Spleen (tissue), 11 donors: ENCODE data around the gene ABCA1. TPM values are rescaled to one million over a fixed set of nuclear protein-coding genes. Genes with fewer than 3 reads are reported as not detected.

Experiments used
- DNase-seq: peaks from one replicate; pipeline ENCODE4 v3.0.0-alpha.2; 2020
- H3K27ac ChIP-seq, 8 donors: fragments of 200-600 bp; sonication (generic) in 7 of 8; 1 replicate in 4 of 8; 2 replicates in 4 of 8; pipeline versions ENCODE4 v1.5.0 to v1.8.0; 2016 to 2021; ENCODE audit warnings: inconsistent platforms in 4 of 8, mild to moderate bottlenecking in 4 of 8, moderate library complexity in 1 of 8
- H3K27me3 ChIP-seq, 7 donors: fragments of 200-600 bp; sonication (generic) in 6 of 7; replicated peaks in 1 of 7; 1 replicate in 4 of 7; 2 replicates in 3 of 7; pipeline versions ENCODE4 v1.5.0 to v1.8.0; 2016 to 2021; ENCODE audit warnings: inconsistent platforms in 3 of 7, mild to moderate bottlenecking in 1 of 7
- H3K36me3 ChIP-seq, 6 donors: fragments of 200-600 bp; sonication (generic) in 5 of 6; 1 replicate in 4 of 6; 2 replicates in 2 of 6; pipeline versions ENCODE4 v1.5.0 to v1.8.0; 2016 to 2021; ENCODE audit warnings: inconsistent platforms in 2 of 6
- H3K4me1 ChIP-seq, 6 donors: fragments of 200-600 bp; sonication (generic) in 5 of 6; 1 replicate in 3 of 6; 2 replicates in 3 of 6; pipeline versions ENCODE4 v1.5.0 to v1.8.0; 2016 to 2021; ENCODE audit warnings: inconsistent platforms in 3 of 6
- H3K4me3 ChIP-seq, 8 donors: fragments of 200-600 bp; sonication (generic) in 7 of 8; 1 replicate in 4 of 8; 2 replicates in 4 of 8; pipeline versions ENCODE4 v1.5.0 to v1.8.0; 2016 to 2021; ENCODE audit warnings: inconsistent platforms in 4 of 8, mild to moderate bottlenecking in 4 of 8, moderate library complexity in 2 of 8
- H3K9me3 ChIP-seq, 8 donors: fragments of 200-600 bp; sonication (generic) in 7 of 8; 1 replicate in 4 of 8; 2 replicates in 4 of 8; pipeline versions ENCODE4 v1.5.0 to v1.8.0; 2016 to 2021; ENCODE audit warnings: inconsistent platforms in 4 of 8
- CTCF ChIP-seq, 11 experiments: fragments of 200-600 bp in 7 of 11; fragments of 450-650 bp in 4 of 11; sonication (generic) in 4 of 11; IDR thresholded peaks in 8 of 11; conservative IDR thresholded peaks in 3 of 11; 1 replicate in 7 of 11; 2 replicates in 4 of 11; pipeline versions ENCODE4 v1.4.0 to v1.8.0; 2016 to 2021; ENCODE audit warnings: antibody characterized with exemption in 11 of 11, inconsistent platforms in 4 of 11, mild to moderate bottlenecking in 1 of 11
- POLR2A ChIP-seq, 3 donors: fragments of 450-650 bp; IDR thresholded peaks; one replicate each; pipeline ENCODE4 v1.5.1; 2017; ENCODE audit warnings: antibody characterized with exemption in 3 of 3, mild to moderate bottlenecking in 1 of 3
- POLR2AphosphoS5 ChIP-seq, 3 donors: sonication (generic); formaldehyde crosslinking; IDR thresholded peaks; one replicate each; pipeline ENCODE4 v1.5.1; 2017; ENCODE audit warnings: antibody characterized with exemption in 3 of 3
- WGBS, 5 donors: extraction: QIAGEN DNeasy Blood & Tissue Kit in 3 of 5; methylation state at CpG; one replicate each; pipeline versions ENCODE4 v1.1.5 to v1.1.7; 2013 to 2018; 5-methylcytosine and 5-hydroxymethylcytosine counted together
- intact Hi-C: fragments of 100-400 bp; cut with DNase I; formaldehyde crosslinking; loops from one replicate; pipeline ENCODE4 v1.15.0; 2023; ENCODE audit warnings: low total_unique reads
- polyA plus RNA-seq, 3 donors: library from polyadenylated mRNA; stranded (reverse); fragments of 200-250 nt; gene quantifications; one replicate each; pipeline ENCODE4 v1.2.1, GENCODE V29; 2013
- total RNA-seq, 7 donors: library from RNA; depleted of rRNA in 3 of 7; stranded (reverse); fragments of >200 nt in 3 of 7; fragmentation: NEBNext Ultra II Directional in 4 of 7; extraction: Animal tissue kit (Norgen Biotek cat#: 25700) in 4 of 7; gene quantifications; one replicate each; pipeline versions ENCODE4 v1.1.0 to v1.2.1, GENCODE V29; 2016 to 2021
- donor health status: healthy with polysubstance abuse.
- donor health status: DM: no; HTN: no; CAD: no; lungs with moderate emphysema.
- donor health status: DM: no; HTN: no; CAD: no.
- donor health status: Bipolar disorder and iron deficiency.
- donor health status: healthy.
- donor health status: DM: no; HTN: no; CAD: no.
- donor health status: DM: yes; HTN: yes; CAD: no.

Gene ABCA1
- total and polyA plus RNA-seq, 10 donors: 4.5 to 78.4 (median 60.2) TPM

- H3K9me3 ChIP-seq: no peaks in the 10 kb centered on the region
- H3K27ac ChIP-seq: no peak overlapping the region
- WGBS, 5 donors: 87 to 92% (median 89%) methylated on average over 7 of the region's 7 CpGs
- DNase-seq: no peak
- TF ChIP-seq POLR2A (IDR thresholded peaks at IDR 0.05) (no peak), POLR2AphosphoS5 (IDR thresholded peaks at IDR 0.05) (no peak), CTCF (IDR thresholded peaks at IDR 0.05 in 8 of 11, conservative IDR thresholded peaks at IDR 0.05 in 3 of 11) (no peak)
- intact Hi-C loops: no loop called here
- peaks cover 0 to 3% (median 0%) of the 10 kb centered on the region in 6 donors for H3K4me1 ChIP-seq
- H3K27me3 ChIP-seq: no peaks in the 10 kb centered on the region
- peaks cover 0 to 98% (median 65%) of the 10 kb centered on the region in 6 donors for H3K36me3 ChIP-seq
- no peak overlapping the region for H3K4me3 ChIP-seq
These were observed 127.7 kb downstream of the ABCA1 start for GRCh38 chr9:104800068-104800785.

- Histone ChIP-seq H3K27me3 (no peaks in the 10 kb centered on the region), H3K4me1 (peaks cover 0 to 8% (median 0%) of the 10 kb centered on the region in 6 donors), H3K4me3 (no peak overlapping the region), H3K36me3 (peaks cover 0 to 98% (median 63%) of the 10 kb centered on the region in 6 donors), H3K9me3 (no peaks in the 10 kb centered on the region), H3K27ac (no peak overlapping the region)
- intact Hi-C loops: no loop called here
- no peak for TF ChIP-seq POLR2A (IDR thresholded peaks at IDR 0.05)
- TF ChIP-seq CTCF (IDR thresholded peaks at IDR 0.05 in 8 of 11, conservative IDR thresholded peaks at IDR 0.05 in 3 of 11): no peak
- TF ChIP-seq POLR2AphosphoS5 (IDR thresholded peaks at IDR 0.05): no peak
- WGBS, 5 donors: 69 to 83% (median 80%) methylated on average over 5 of the region's 5 CpGs
- DNase-seq: no peak
These were observed 129.6 kb downstream of the ABCA1 start for GRCh38 chr9:104798209-104798995.

GRCh38 chr9:104795857-104796256 is 132.1 kb downstream of the ABCA1 start:
- H3K36me3 ChIP-seq: peaks cover 0 to 98% (median 56%) of the 10 kb centered on the region in 6 donors
- intact Hi-C loops: no loop called here
- no peak overlapping the region for H3K4me3 ChIP-seq
- TF ChIP-seq CTCF (IDR thresholded peaks at IDR 0.05 in 8 of 11, conservative IDR thresholded peaks at IDR 0.05 in 3 of 11): no peak
- TF ChIP-seq POLR2A (IDR thresholded peaks at IDR 0.05): no peak
- TF ChIP-seq POLR2AphosphoS5 (IDR thresholded peaks at IDR 0.05): no peak
- WGBS, 5 donors: 92 to 99% (median 96%) methylated on average over 2 to 3 of the region's 3 CpGs
- H3K27me3 ChIP-seq: no peaks in the 10 kb centered on the region
- peaks cover 0 to 8% (median 0%) of the 10 kb centered on the region in 6 donors for H3K4me1 ChIP-seq
- no peak for DNase-seq
- no peaks in the 10 kb centered on the region for H3K9me3 ChIP-seq
- H3K27ac ChIP-seq: no peak overlapping the region

- DNase-seq: no peak
- H3K27ac ChIP-seq: no peak overlapping the region
- H3K4me1 ChIP-seq: peaks cover 0 to 8% (median 0%) of the 10 kb centered on the region in 6 donors
- H3K4me3 ChIP-seq: no peak overlapping the region
- WGBS, 5 donors: 37 to 71% (median 48%) methylated on average over 1 of the region's 1 CpG
- H3K27me3 ChIP-seq: no peaks in the 10 kb centered on the region
- peak in 1 of 3 donors; percentile 26 for TF ChIP-seq POLR2AphosphoS5 (IDR thresholded peaks at IDR 0.05)
- TF ChIP-seq POLR2A (IDR thresholded peaks at IDR 0.05): no peak
- peaks cover 0 to 98% (median 56%) of the 10 kb centered on the region in 6 donors for H3K36me3 ChIP-seq
- intact Hi-C loops: no loop called here
- no peaks in the 10 kb centered on the region for H3K9me3 ChIP-seq
These were observed 132.9 kb downstream of the ABCA1 start for GRCh38 chr9:104795082-104795481.
